HG02938 (cell line): ENCODE measurements around the gene ENKD1.
A peak's percentile ranks its signal among the peaks of the same experiment; 100 is the strongest.

Experiments
- ATAC-seq: cut with Tn5 transposase; IDR thresholded peaks from one replicate; pipeline ENCODE4 v1.9.1; 2021; ENCODE audit warnings: mild to moderate bottlenecking, moderate library complexity; ENCODE audit not compliant: unreplicated experiment

The ENKD1 gene

DNA sequence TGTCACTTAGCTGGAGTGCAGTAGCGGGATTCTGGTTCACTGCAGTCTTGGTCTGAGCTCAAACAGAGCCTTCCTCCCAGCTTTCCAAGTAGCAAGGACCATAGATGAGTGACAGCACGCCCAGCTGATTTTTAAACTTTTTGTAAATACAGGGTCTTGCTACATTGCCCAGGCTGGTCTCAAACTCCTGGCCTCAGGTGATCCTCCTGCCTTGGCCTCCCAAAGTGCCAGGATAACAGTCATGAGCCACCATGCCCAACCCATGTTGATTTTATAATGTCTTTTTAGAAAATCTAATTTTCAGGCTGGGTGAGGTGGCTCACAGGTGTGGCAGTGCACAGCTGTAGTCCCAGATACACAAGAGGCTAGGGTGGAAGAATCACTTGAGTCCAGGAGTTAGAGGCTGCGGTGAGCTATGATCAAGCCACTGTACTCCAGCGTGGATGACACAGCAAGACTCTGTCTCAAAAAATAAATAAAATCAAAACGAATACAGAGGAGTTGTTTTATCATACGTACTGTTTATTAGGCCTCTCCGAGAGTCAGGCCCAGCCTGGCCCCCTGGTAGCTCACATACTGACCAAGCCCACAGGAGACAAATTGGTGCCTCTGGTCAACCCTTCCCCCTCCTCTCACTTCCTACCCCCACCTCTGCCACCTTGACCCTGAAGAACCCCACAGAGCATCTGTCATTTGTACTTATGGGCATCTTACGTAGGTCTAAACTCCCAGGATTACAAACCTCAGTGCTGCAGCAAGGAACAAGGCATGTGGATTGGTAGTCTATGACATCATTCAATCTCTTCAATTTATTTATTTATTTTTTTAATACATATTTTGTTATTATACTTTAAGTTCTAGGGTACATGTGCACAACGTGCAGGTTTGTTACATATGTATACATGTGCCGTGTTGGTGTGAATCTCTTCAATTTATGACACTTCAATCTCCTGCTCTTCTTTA is 13.7 kb upstream of the ENKD1 start:
- no peak for ATAC-seq

DNA sequence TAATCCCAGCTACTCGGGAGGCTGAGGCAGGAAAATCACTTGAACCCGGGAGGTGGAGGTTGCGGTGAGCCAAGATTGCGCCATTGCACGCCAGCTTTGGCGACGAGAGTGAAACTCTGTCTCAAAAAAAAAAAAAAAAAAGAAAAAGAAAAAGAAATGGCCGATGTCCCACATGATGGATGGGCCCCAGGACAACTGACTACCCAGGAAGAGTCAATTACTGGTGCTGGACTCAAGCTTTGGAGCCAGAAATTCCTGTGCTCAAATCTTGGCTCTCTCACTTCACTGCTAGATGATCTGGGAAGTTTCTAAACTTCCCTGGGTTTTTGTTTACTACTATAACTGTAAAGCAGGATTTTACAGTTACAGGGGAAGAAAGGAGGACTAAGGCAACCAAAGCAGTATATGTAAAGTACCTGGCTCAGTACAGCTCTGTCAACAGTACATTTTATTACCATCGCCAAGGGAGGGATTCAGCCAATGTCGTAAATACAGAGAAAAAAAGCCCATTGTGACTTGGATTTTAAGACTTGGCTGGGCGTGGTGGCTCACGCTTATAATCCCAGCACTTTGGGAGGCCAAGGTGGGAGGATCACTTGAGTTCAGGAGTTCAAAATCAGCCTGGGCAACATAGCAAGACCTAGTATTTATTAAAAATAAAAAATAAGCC is 11.9 kb upstream of the ENKD1 start:
- ATAC-seq = no peak

GRCh38 chr16:67677712-67678111 is 11.2 kb upstream of the ENKD1 start:
- no peak for ATAC-seq

- ATAC-seq = no peak
These were observed 10.4 kb upstream of the ENKD1 start for GRCh38 chr16:67676939-67677338.

GRCh38 chr16:67676516-67676915 is 10.0 kb upstream of the ENKD1 start:
- ATAC-seq = no peak

GRCh38 chr16:67675999-67676398 is 9.4 kb upstream of the ENKD1 start:
- no peak for ATAC-seq

GRCh38 chr16:67675579-67675935 is 9.0 kb upstream of the ENKD1 start:
- no peak for ATAC-seq

- ATAC-seq = no peak
These were observed 8.5 kb upstream of the ENKD1 start for GRCh38 chr16:67674851-67675578.

DNA sequence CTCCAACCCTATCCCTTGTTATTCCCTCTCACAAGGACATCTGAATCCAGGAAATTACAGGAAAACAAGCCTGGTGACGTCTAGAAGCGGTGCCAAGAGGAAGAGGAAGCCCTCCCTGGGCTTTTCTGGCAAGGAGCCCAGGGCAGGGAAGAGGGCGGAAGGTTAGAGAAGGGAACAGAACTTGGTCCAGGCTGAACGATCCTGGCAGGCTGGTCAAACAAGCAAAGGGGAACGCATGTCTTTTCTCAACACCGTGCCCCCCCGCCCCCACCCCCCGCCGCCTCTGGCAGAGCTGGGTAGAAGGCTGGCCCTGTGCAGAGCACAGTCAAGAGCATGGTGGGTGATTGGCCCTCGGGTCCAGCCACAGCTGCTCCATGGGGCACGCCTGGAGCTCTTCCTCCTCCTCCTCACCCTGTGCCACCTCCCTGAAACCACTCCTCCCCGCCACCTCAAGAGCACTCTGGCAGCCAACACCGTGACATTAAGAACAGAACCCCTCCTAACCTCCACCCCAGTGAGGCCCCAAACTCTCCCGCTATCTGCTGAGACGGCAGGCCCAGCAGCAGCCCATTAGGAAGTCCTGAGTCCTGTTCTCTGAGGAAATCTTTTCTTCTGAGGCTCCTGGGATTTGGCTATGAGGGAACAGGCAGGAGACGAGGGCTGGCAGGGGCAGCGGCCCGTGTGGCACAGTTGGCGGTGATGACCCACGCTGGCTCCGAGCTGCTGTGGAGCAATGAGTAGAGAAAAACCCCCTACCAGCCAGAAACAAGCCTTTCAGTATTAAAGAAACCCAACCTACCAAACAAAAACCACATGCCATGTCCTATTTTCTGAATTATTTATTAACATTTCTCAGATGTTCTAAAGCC is 7.4 kb upstream of the ENKD1 start:
- no peak for ATAC-seq

DNA sequence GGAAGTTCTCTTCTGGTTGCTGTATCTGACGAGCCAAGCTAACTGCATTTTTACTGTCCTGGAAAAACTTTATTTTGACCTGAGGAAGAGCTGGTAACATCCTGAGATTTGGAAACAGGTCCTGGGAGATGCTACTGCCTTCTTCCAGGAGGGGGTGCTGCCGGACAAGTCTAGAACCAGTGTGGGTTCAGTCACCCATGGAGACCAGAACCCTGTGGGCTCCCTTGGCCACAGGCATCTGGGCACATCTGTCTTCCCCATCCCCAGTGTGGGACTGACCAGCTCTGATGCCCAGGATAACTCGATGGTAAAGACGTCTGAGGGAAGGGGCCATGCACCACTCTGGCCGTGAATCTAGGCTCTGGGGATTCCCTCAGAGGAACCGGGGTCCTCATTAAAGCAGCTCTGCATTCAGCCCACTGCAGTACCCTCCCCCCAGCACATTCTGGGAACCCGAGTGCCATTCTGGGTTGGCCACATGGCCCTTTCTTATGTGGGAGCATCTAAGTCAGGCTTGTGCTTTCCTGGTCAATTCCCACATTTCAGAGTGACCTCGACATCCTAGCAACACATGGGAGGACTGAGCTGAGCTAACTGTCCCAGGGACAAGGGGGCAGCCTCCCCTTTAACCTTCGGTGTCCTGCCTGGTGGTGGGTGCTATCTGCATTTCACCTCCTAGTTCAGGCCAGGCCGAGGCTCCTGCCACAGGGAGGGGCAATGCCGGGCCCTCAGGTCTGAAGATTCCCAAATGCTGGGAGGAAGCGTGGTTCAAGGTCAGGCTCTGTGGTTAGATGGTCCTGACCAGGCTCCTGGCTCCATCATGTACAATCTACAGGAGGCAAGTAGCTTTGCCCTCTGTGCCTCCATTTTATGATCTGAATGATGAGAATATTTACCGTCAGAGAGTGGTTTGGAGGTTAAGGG is 6.5 kb upstream of the ENKD1 start:
- no peak for ATAC-seq

DNA sequence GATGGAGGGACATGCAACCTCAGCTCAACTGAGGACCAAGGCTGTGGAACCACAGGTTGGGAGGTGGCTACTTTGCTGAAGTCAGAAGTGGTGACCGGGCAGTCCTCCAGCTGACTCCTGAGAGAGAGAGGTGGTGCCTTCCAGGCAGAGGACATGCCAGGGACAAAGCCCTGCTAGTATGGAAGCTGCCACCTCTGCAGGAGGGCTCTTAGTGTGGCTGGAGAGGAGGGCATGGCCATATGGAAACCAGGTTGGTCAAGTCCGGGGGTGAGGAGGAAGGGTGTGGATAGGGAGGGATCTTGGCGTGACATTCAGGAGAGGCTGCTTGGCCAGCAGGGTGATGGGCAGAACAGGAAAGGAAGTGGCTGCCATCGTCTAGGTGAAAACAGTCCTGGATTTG is 5.8 kb upstream of the ENKD1 start:
- no peak for ATAC-seq

- no peak for ATAC-seq
These were observed 3.0 kb upstream of the ENKD1 start for GRCh38 chr16:67669499-67670101.

DNA sequence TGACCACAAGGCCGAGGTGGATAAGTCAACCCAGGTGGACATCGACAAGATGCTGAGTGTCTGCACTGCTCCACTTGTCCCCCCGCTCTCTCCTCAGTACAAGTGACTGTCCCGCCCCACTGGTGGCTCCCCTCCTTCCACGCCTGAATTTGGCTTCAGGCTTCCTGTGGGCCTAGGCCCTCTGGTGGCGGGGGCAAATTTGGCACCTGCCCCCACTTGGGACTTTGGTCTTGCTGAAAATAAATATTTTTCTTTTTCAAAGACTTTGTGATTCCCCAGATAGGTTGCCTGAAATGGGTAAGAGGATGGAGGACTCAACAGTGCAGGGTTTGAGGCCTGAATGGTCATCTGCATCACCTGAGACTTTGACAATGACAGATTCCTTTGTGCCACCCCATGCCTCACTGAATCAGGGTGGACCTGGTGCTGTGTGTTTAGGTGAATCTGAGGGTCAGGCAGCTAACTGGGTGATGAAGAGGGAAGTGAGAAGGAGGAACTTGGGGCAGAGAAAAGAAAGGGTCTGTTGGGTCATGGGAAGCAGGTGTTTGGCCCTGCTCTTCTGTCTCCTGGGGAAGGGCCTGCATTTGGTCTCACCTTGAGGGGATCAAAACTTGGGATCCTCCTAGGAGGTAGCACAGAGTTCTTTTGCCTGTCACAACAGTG is 2.1 kb upstream of the ENKD1 start:
- ATAC-seq = no peak

- peak; percentile 66 for ATAC-seq
These were observed 1.4 kb upstream of the ENKD1 start for GRCh38 chr16:67667817-67668494.

- no peak for ATAC-seq
These were observed 885 bp upstream of the ENKD1 start for GRCh38 chr16:67667453-67667816.

GRCh38 chr16:67666032-67666551 is 458 bp downstream of the ENKD1 start:
- ATAC-seq = no peak

GRCh38 chr16:67665598-67665997 is 952 bp downstream of the ENKD1 start:
- ATAC-seq = no peak

GRCh38 chr16:67664871-67665270 is 1.7 kb downstream of the ENKD1 start:
- no peak for ATAC-seq
